ENCODE data around the gene PER2. TPM values are rescaled to one million over a fixed set of nuclear protein-coding genes. Genes with fewer than 3 reads are reported as not detected.
A peak's percentile ranks its signal among the peaks of the same experiment; 100 is the strongest.

Gene PER2
- total and polyA plus RNA-seq, 3 experiments from 2014 or later = 4.3 to 14.2 (median 12.9) TPM

DNA sequence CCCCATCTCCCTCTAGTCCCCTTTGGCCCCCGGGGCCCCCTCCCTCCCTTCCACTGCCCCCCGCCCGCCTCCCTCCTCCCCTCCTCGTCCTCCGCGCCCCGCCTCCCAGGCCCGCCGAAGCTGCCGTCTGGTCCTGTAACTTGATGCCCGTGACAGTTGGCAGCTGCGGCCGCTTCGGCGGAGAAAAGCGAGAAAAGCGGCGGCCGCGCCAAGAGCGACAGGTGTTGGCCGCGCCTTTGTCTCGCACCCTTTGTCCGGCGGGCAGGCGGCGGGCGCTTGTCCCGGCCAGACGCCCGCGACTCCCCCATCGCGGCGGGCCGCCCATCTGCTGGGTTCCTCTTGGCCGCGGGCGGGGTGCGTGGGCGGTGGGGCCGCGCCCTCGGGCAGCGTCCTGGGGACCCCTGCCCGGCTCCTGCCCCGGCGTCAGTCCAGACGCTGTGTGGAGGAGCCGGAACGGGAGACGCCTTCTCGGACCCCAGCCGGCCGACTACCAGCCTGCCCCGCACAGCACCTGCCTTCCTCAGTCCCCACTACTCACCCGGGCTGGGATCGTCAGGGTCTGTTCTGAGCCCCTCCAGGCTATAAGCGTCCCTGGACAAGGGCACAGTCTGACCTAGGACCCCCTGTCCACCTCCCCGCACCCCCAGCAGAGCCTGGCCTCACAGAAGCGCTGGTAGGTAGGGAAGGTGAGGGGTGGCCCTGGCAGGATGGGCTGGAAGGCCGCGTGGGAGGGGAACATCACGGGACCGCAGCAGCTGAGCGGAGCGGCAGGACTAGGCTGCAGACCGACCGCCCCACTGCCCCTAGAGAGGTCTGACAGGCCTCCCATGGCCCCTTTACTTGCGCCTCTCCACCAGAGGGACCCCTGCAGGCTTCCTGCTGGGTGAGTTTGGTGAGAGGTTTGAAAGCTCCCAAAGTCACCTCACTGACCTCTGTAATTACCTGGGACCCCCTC, 47.4 kb downstream of the PER2 start:
- Mint-ChIP-seq H3K27ac (peak overlapping the region in 2 of 8 donors; percentile 10 to 23), H3K36me3 (peaks cover 0 to 16% (median 7%) of the 10 kb centered on the region in 3 donors), H3K9me3 (no peaks in the 10 kb centered on the region), H3K27me3 (peaks cover 3 to 14% of the 10 kb centered on the region in 2 donors), H3K4me3 (peak overlapping the region; percentile 33 to 88 (median 61)), H3K4me1 (peaks cover 5 to 20% (median 8%) of the 10 kb centered on the region in 3 donors)
- H3K9me3 ChIP-seq (ENCODE audit: low read length) = no peaks in the 10 kb centered on the region
- peak in 3 of 5 donors; percentile 22 to 62 (median 34) for DNase-seq
- H3K4me1 ChIP-seq (ENCODE audit: insufficient read depth, low read length) = peaks cover 6% of the 10 kb centered on the region
- H3K27me3 ChIP-seq (ENCODE audit: insufficient read depth, low read length, poor library complexity, severe bottlenecking) = peaks cover 4% of the 10 kb centered on the region
- no peaks in the 10 kb centered on the region for H3K36me3 ChIP-seq (ENCODE audit: insufficient read depth, low read length)
- no peak overlapping the region for H3K4me3 ChIP-seq (ENCODE audit: low read length)
- ChIA-PET CTCF (interaction anchor here (1.3 kb wide), 1 partner anchor 22 kb away, joined by 5 read pairs; no protein-coding TSS in a partner anchor), POLR2A (interaction anchor here (1.2 to 1.3 kb wide), 2 partner anchors 37 to 48 kb away, joined by 3 to 8 read pairs; partner anchors contain the start of gene PER2)
- no peak overlapping the region for H3K27ac ChIP-seq (ENCODE audit: low read depth, low read length)

DNA sequence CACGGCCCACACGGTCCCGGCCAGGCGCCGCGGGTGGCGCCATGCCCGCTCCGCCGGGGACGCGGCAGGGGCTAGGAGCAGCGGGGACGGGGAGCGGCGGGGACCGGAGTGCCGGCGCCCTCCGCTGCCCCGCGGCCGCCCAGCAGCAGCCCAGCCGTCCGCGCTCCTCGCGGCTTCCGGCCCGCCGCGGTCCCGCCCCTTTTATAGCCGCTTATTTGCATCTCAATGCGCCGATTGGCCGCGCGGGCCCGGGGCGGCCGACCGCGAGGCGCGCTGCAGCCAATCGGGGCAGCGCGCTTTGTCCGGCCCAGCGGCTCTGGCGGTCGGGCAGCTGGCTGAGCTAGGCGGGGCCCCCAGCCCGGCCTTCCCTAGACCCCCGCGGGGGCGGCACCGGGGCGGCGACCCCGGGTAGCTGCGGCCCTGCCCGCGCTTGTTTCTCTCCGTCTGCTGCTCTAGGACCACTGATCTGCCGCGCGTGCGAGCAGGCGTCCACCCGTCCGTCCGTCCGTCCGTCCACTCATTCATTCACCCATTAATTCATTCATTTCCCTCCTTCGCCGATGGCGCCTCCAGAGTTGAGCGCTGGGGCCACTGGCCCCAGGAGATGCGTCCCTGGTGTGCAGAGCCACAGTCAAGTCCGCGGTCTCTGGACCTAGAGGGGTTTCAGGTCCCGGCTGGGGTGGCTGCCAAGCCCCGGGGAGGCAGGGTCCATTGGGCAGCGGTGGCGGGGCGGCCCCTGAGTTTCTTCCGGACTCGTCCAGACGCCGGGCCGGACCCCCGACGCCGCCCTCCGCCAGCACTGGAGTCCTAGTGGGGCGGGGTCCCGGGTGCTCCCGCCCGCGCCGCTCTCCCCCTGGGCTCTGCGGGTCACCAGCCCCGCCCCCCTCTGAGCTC, 48.3 kb downstream of the PER2 start, which contains the start of gene HES6:
Gene HES6 (minus strand): TSS at position 176 of the 894 bp plus-strand sequence. CDS start 133 bp downstream, at position 43.
- no peaks in the 10 kb centered on the region for H3K9me3 Mint-ChIP-seq
- H3K27me3 ChIP-seq (ENCODE audit: insufficient read depth, low read length, poor library complexity, severe bottlenecking) = peaks cover 4% of the 10 kb centered on the region
- H3K36me3 ChIP-seq (ENCODE audit: insufficient read depth, low read length) = no peaks in the 10 kb centered on the region
- H3K4me3 ChIP-seq (ENCODE audit: low read length) = peak within 1 kb of the TSS; percentile 47
- H3K4me1 ChIP-seq (ENCODE audit: insufficient read depth, low read length) = peaks cover 6% of the 10 kb centered on the region
- peaks cover 5 to 24% (median 9%) of the 10 kb centered on the region in 3 donors for H3K4me1 Mint-ChIP-seq
- peak; percentile 68 to 83 (median 75) for DNase-seq
- peaks cover 12 to 22% of the 10 kb centered on the region in 2 donors for H3K27me3 Mint-ChIP-seq
- H3K4me3 Mint-ChIP-seq = peak within 1 kb of the TSS; percentile 82 to 98 (median 90)
- peak within 1 kb of the TSS in 5 of 8 donors; percentile 17 to 90 (median 87) for H3K27ac Mint-ChIP-seq
- H3K36me3 Mint-ChIP-seq = peaks cover 0 to 7% (median 3%) of the 10 kb centered on the region in 3 donors
- POLR2A ChIA-PET = interaction anchor here (1.2 to 1.3 kb wide), 2 partner anchors 36 to 49 kb away, joined by 3 to 8 read pairs; partner anchors contain the start of gene PER2
- no peaks in the 10 kb centered on the region for H3K9me3 ChIP-seq (ENCODE audit: low read length)
- CTCF ChIA-PET = interaction anchor here (1.3 kb wide), 1 partner anchor 23 kb away, joined by 5 read pairs; no protein-coding TSS in a partner anchor
- H3K27ac ChIP-seq (ENCODE audit: low read depth, low read length) = no peak within 1 kb of the TSS

DNA sequence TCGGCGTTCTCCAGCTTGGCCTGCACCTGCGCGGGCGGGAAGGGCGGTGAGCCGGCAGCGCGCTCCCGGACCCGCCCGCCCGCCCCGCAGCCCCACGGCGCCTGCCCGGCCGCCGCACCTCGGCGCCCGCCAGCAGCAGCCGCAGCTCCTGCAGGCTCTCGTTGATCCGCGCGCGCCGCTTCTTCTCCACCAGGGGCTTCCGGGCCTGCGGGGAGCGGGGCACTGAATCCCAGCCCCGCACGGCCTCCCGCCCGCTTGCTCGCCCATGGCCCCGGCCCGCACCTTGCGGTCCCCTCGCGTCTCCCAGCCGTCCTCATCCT, 48.9 kb downstream of the PER2 start:
- peak overlapping the region in 2 of 7 donors; percentile 52 to 76 for H3K4me3 Mint-ChIP-seq
- H3K27ac Mint-ChIP-seq = no peak overlapping the region
- peak in 3 of 5 donors; percentile 31 to 59 (median 41) for DNase-seq
- ChIA-PET CTCF (no interaction called here), POLR2A (interaction anchor here (1.2 kb wide), 1 partner anchor 49 kb away, joined by 8 read pairs; the partner anchor contains the start of gene PER2)
- Histone ChIP-seq H3K9me3 (ENCODE audit: low read length) (no peaks in the 10 kb centered on the region), H3K27me3 (ENCODE audit: insufficient read depth, low read length, poor library complexity, severe bottlenecking) (peaks cover 4% of the 10 kb centered on the region), H3K27ac (ENCODE audit: low read depth, low read length) (no peak overlapping the region), H3K4me1 (ENCODE audit: insufficient read depth, low read length) (peaks cover 6% of the 10 kb centered on the region), H3K36me3 (ENCODE audit: insufficient read depth, low read length) (no peaks in the 10 kb centered on the region), H3K4me3 (ENCODE audit: low read length) (peak overlapping the region; percentile 47)
- H3K27me3 Mint-ChIP-seq = peaks cover 14 to 22% of the 10 kb centered on the region in 2 donors
- H3K4me1 Mint-ChIP-seq = peaks cover 5 to 26% (median 12%) of the 10 kb centered on the region in 3 donors
- no peaks in the 10 kb centered on the region for H3K9me3 Mint-ChIP-seq
- peaks cover 0 to 5% (median 2%) of the 10 kb centered on the region in 3 donors for H3K36me3 Mint-ChIP-seq

DNA sequence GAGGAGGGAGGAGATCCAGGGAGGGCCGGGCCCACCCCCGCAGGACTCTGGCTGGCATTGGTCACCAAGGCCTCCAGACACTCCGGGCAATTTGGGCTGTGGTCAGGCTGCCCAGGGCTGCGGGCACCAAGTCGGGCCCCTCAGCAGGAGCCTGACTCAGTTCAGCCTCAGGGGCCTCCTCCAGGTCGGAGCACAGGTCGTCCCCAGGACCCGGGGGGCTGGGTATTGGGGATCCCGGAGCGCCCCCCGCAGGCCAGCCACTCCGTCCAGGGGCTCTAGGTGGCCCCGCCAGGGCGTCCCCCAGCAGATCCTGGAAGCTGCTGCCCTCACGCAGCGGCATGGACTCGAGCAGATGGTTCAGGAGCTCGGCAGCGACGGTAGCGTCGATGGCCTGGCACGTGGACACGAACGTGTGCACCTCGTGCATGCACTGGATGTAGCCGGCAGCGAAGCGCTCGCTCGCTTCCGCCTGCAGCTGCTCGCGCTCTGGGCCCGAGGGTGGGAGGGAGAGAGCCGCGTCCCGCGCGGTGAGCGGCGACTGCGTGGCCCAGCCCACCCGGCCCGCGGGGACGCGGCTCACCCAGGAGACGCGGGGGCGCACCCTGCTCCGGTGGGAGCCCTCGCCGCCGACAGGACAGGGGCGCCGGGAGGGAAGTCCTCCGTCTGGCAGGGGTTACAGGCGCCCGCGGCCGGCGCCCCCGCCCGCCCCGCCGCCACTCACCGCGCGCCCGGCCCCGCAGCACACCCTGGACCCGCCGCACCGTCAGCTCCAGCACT, 49.5 kb downstream of the PER2 start:
- H3K9me3 ChIP-seq (ENCODE audit: low read length) = no peaks in the 10 kb centered on the region
- peaks cover 6% of the 10 kb centered on the region for H3K4me1 ChIP-seq (ENCODE audit: insufficient read depth, low read length)
- no peak overlapping the region for H3K4me3 ChIP-seq (ENCODE audit: low read length)
- no peaks in the 10 kb centered on the region for H3K9me3 Mint-ChIP-seq
- CTCF ChIA-PET = no interaction called here
- peaks cover 8 to 28% (median 14%) of the 10 kb centered on the region in 3 donors for H3K4me1 Mint-ChIP-seq
- H3K27me3 Mint-ChIP-seq = peaks cover 14 to 22% of the 10 kb centered on the region in 2 donors
- H3K27ac ChIP-seq (ENCODE audit: low read depth, low read length) = no peak overlapping the region
- POLR2A ChIA-PET = no interaction called here
- peaks cover 4% of the 10 kb centered on the region for H3K27me3 ChIP-seq (ENCODE audit: insufficient read depth, low read length, poor library complexity, severe bottlenecking)
- no peak overlapping the region for H3K27ac Mint-ChIP-seq
- H3K36me3 Mint-ChIP-seq = peaks cover 0 to 1% (median 0%) of the 10 kb centered on the region in 3 donors
- H3K36me3 ChIP-seq (ENCODE audit: insufficient read depth, low read length) = no peaks in the 10 kb centered on the region
- peak; percentile 20 to 61 (median 34) for DNase-seq
- H3K4me3 Mint-ChIP-seq = peak overlapping the region in 6 of 7 donors; percentile 45 to 76 (median 60)

GRCh38 chr2:238238311-238238765, 50.1 kb downstream of the PER2 start:
- CTCF ChIA-PET = interaction anchor here (1.7 kb wide), 1 partner anchor 28 kb away, joined by 3 read pairs; no protein-coding TSS in a partner anchor
- H3K4me3 ChIP-seq (ENCODE audit: low read length) = no peak overlapping the region
- no peaks in the 10 kb centered on the region for H3K9me3 Mint-ChIP-seq

GRCh38 chr2:238237431-238238135, 50.8 kb downstream of the PER2 start:
- H3K36me3 Mint-ChIP-seq = peaks cover 0 to 1% (median 0%) of the 10 kb centered on the region in 3 donors
- no peak overlapping the region for H3K4me3 ChIP-seq (ENCODE audit: low read length)
- CTCF ChIA-PET = interaction anchor here (1.7 kb wide), 1 partner anchor 29 kb away, joined by 3 read pairs; no protein-coding TSS in a partner anchor
- peaks cover 13 to 32% (median 21%) of the 10 kb centered on the region in 3 donors for H3K4me1 Mint-ChIP-seq
- H3K9me3 ChIP-seq (ENCODE audit: low read length) = no peaks in the 10 kb centered on the region
- peaks cover 6% of the 10 kb centered on the region for H3K4me1 ChIP-seq (ENCODE audit: insufficient read depth, low read length)
- no peaks in the 10 kb centered on the region for H3K9me3 Mint-ChIP-seq
- H3K27ac ChIP-seq (ENCODE audit: low read depth, low read length) = no peak overlapping the region
- peak overlapping the region; percentile 5 to 85 (median 70) for H3K4me3 Mint-ChIP-seq
- peak overlapping the region in 2 of 8 donors; percentile 30 to 38 for H3K27ac Mint-ChIP-seq
- peaks cover 4% of the 10 kb centered on the region for H3K27me3 ChIP-seq (ENCODE audit: insufficient read depth, low read length, poor library complexity, severe bottlenecking)
- H3K36me3 ChIP-seq (ENCODE audit: insufficient read depth, low read length) = no peaks in the 10 kb centered on the region
- DNase-seq = no peak
- POLR2A ChIA-PET = interaction anchor here (0.6 kb wide), 2 partner anchors 179 to 283 kb away, joined by 4 to 5 read pairs; no protein-coding TSS in a partner anchor
- H3K27me3 Mint-ChIP-seq = peaks cover 14 to 22% of the 10 kb centered on the region in 2 donors

More at GRCh38 chr2:238238311-238238765, 50.1 kb downstream of the PER2 start:
- H3K4me1 ChIP-seq (ENCODE audit: insufficient read depth, low read length) = peaks cover 6% of the 10 kb centered on the region
- Mint-ChIP-seq H3K4me1 (peaks cover 12 to 32% (median 20%) of the 10 kb centered on the region in 3 donors), H3K27ac (peak overlapping the region in 1 of 8 donors; percentile 30), H3K36me3 (peaks cover 0 to 1% (median 0%) of the 10 kb centered on the region in 3 donors), H3K4me3 (peak overlapping the region; percentile 54 to 85 (median 70)), H3K27me3 (peaks cover 14 to 22% of the 10 kb centered on the region in 2 donors)
- no peak for DNase-seq
- peaks cover 4% of the 10 kb centered on the region for H3K27me3 ChIP-seq (ENCODE audit: insufficient read depth, low read length, poor library complexity, severe bottlenecking)
- POLR2A ChIA-PET = interaction anchor here (0.6 kb wide), 1 partner anchor 179 kb away, joined by 5 read pairs; no protein-coding TSS in a partner anchor
- no peaks in the 10 kb centered on the region for H3K36me3 ChIP-seq (ENCODE audit: insufficient read depth, low read length)
- no peak overlapping the region for H3K27ac ChIP-seq (ENCODE audit: low read depth, low read length)
- no peaks in the 10 kb centered on the region for H3K9me3 ChIP-seq (ENCODE audit: low read length)

All from CD8-positive, alpha-beta memory T cell (primary cell).